ENCODE results near the gene PCNX2.
"Not testable (repeated sequence)": the region's sequence is repeated elsewhere in the genome, so short reads cannot be mapped to it uniquely, and the experiment has no call there.

PCNX2 gene

GRCh38 chr1:233085566-233085965 lies 210.0 kb downstream of the PCNX2 start:
- Histone ChIP-seq H3K9me3 (ENCODE audit: control insufficient read depth in 1 of 2, low read length in 2 of 2) (no peaks in the 10 kb centered on the region), H3K27ac (ENCODE audit: low read depth, low read length) (no peak overlapping the region), H3K9ac (ENCODE audit: low read depth in 1 of 2, low read length in 2 of 2) (no peak overlapping the region), H3K4me3 (ENCODE audit: low read depth in 1 of 2, low read length in 2 of 2) (no peak overlapping the region), H3K27me3 (ENCODE audit: control insufficient read depth in 1 of 2, insufficient read depth in 2 of 2, low read length in 2 of 2) (no peaks in the 10 kb centered on the region), H3K36me3 (ENCODE audit: control insufficient read depth in 1 of 2, insufficient read depth in 2 of 2, low read length in 2 of 2) (no peaks in the 10 kb centered on the region), H3K4me1 (ENCODE audit: control insufficient read depth in 1 of 2, insufficient read depth in 2 of 2, low read length in 2 of 2) (peaks cover 0 to 4% of the 10 kb centered on the region in 2 donors)

GRCh38 chr1:233082778-233083550 lies 212.6 kb downstream of the PCNX2 start:
- Histone ChIP-seq H3K4me3 (ENCODE audit: low read depth in 1 of 2, low read length in 2 of 2) (no peak overlapping the region), H3K4me1 (ENCODE audit: control insufficient read depth in 1 of 2, insufficient read depth in 2 of 2, low read length in 2 of 2) (peaks cover 0 to 4% of the 10 kb centered on the region in 2 donors), H3K27me3 (ENCODE audit: control insufficient read depth in 1 of 2, insufficient read depth in 2 of 2, low read length in 2 of 2) (no peaks in the 10 kb centered on the region), H3K27ac (ENCODE audit: low read depth, low read length) (no peak overlapping the region), H3K9ac (ENCODE audit: low read depth in 1 of 2, low read length in 2 of 2) (no peak overlapping the region), H3K36me3 (ENCODE audit: control insufficient read depth in 1 of 2, insufficient read depth in 2 of 2, low read length in 2 of 2) (no peaks in the 10 kb centered on the region), H3K9me3 (ENCODE audit: control insufficient read depth in 1 of 2, low read length in 2 of 2) (no peaks in the 10 kb centered on the region)

GRCh38 chr1:233081735-233082134 lies 213.8 kb downstream of the PCNX2 start:
- peaks cover 0 to 4% of the 10 kb centered on the region in 2 donors for H3K4me1 ChIP-seq (ENCODE audit: control insufficient read depth in 1 of 2, insufficient read depth in 2 of 2, low read length in 2 of 2)
- H3K4me3 ChIP-seq (ENCODE audit: low read depth in 1 of 2, low read length in 2 of 2) = no peak overlapping the region
- H3K9ac ChIP-seq (ENCODE audit: low read depth in 1 of 2, low read length in 2 of 2) = no peak overlapping the region
- H3K36me3 ChIP-seq (ENCODE audit: control insufficient read depth in 1 of 2, insufficient read depth in 2 of 2, low read length in 2 of 2) = no peaks in the 10 kb centered on the region
- H3K9me3 ChIP-seq (ENCODE audit: control insufficient read depth in 1 of 2, low read length in 2 of 2) = no peaks in the 10 kb centered on the region
- H3K27ac ChIP-seq (ENCODE audit: low read depth, low read length) = no peak overlapping the region
- H3K27me3 ChIP-seq (ENCODE audit: control insufficient read depth in 1 of 2, insufficient read depth in 2 of 2, low read length in 2 of 2) = no peaks in the 10 kb centered on the region

GRCh38 chr1:233080827-233081226 lies 214.7 kb downstream of the PCNX2 start:
- not testable (repeated sequence) for H3K27ac ChIP-seq (ENCODE audit: low read depth, low read length); H3K9ac ChIP-seq (ENCODE audit: low read depth in 1 of 2, low read length in 2 of 2); H3K4me1 ChIP-seq (ENCODE audit: control insufficient read depth in 1 of 2, insufficient read depth in 2 of 2, low read length in 2 of 2); H3K9me3 ChIP-seq (ENCODE audit: control insufficient read depth in 1 of 2, low read length in 2 of 2); H3K4me3 ChIP-seq (ENCODE audit: low read depth in 1 of 2, low read length in 2 of 2); H3K36me3 ChIP-seq (ENCODE audit: control insufficient read depth in 1 of 2, insufficient read depth in 2 of 2, low read length in 2 of 2); H3K27me3 ChIP-seq (ENCODE audit: control insufficient read depth in 1 of 2, insufficient read depth in 2 of 2, low read length in 2 of 2)

- Histone ChIP-seq H3K4me1 (ENCODE audit: control insufficient read depth in 1 of 2, insufficient read depth in 2 of 2, low read length in 2 of 2) (peaks cover 0 to 4% of the 10 kb centered on the region in 2 donors), H3K27me3 (ENCODE audit: control insufficient read depth in 1 of 2, insufficient read depth in 2 of 2, low read length in 2 of 2) (no peaks in the 10 kb centered on the region), H3K27ac (ENCODE audit: low read depth, low read length) (no peak overlapping the region)
Observed at GRCh38 chr1:233080286-233080685, 215.2 kb downstream of the PCNX2 start.

GRCh38 chr1:233079574-233079973 lies 216.0 kb downstream of the PCNX2 start:
- no peak overlapping the region for H3K4me3 ChIP-seq (ENCODE audit: low read depth in 1 of 2, low read length in 2 of 2)
- H3K36me3 ChIP-seq (ENCODE audit: control insufficient read depth in 1 of 2, insufficient read depth in 2 of 2, low read length in 2 of 2) = no peaks in the 10 kb centered on the region
- H3K27me3 ChIP-seq (ENCODE audit: control insufficient read depth in 1 of 2, insufficient read depth in 2 of 2, low read length in 2 of 2) = no peaks in the 10 kb centered on the region
- H3K4me1 ChIP-seq (ENCODE audit: control insufficient read depth in 1 of 2, insufficient read depth in 2 of 2, low read length in 2 of 2) = peaks cover 0 to 4% of the 10 kb centered on the region in 2 donors
- H3K9me3 ChIP-seq (ENCODE audit: control insufficient read depth in 1 of 2, low read length in 2 of 2) = no peaks in the 10 kb centered on the region
- H3K9ac ChIP-seq (ENCODE audit: low read depth in 1 of 2, low read length in 2 of 2) = no peak overlapping the region
- no peak overlapping the region for H3K27ac ChIP-seq (ENCODE audit: low read depth, low read length)

More at GRCh38 chr1:233080286-233080685, 215.2 kb downstream of the PCNX2 start:
- H3K9me3 ChIP-seq (ENCODE audit: control insufficient read depth in 1 of 2, low read length in 2 of 2) = no peaks in the 10 kb centered on the region
- H3K36me3 ChIP-seq (ENCODE audit: control insufficient read depth in 1 of 2, insufficient read depth in 2 of 2, low read length in 2 of 2) = no peaks in the 10 kb centered on the region
- no peak overlapping the region for H3K4me3 ChIP-seq (ENCODE audit: low read depth in 1 of 2, low read length in 2 of 2)
- H3K9ac ChIP-seq (ENCODE audit: low read depth in 1 of 2, low read length in 2 of 2) = no peak overlapping the region

GRCh38 chr1:233078396-233078795 lies 217.1 kb downstream of the PCNX2 start:
- Histone ChIP-seq H3K27ac (ENCODE audit: low read depth, low read length) (no peak overlapping the region), H3K4me3 (ENCODE audit: low read depth in 1 of 2, low read length in 2 of 2) (no peak overlapping the region), H3K9me3 (ENCODE audit: control insufficient read depth in 1 of 2, low read length in 2 of 2) (no peaks in the 10 kb centered on the region), H3K36me3 (ENCODE audit: control insufficient read depth in 1 of 2, insufficient read depth in 2 of 2, low read length in 2 of 2) (no peaks in the 10 kb centered on the region), H3K27me3 (ENCODE audit: control insufficient read depth in 1 of 2, insufficient read depth in 2 of 2, low read length in 2 of 2) (no peaks in the 10 kb centered on the region), H3K9ac (ENCODE audit: low read depth in 1 of 2, low read length in 2 of 2) (no peak overlapping the region), H3K4me1 (ENCODE audit: control insufficient read depth in 1 of 2, insufficient read depth in 2 of 2, low read length in 2 of 2) (peaks cover 0 to 4% of the 10 kb centered on the region in 2 donors)

- Histone ChIP-seq H3K9me3 (ENCODE audit: control insufficient read depth in 1 of 2, low read length in 2 of 2) (no peaks in the 10 kb centered on the region), H3K36me3 (ENCODE audit: control insufficient read depth in 1 of 2, insufficient read depth in 2 of 2, low read length in 2 of 2) (no peaks in the 10 kb centered on the region), H3K27me3 (ENCODE audit: control insufficient read depth in 1 of 2, insufficient read depth in 2 of 2, low read length in 2 of 2) (no peaks in the 10 kb centered on the region), H3K4me1 (ENCODE audit: control insufficient read depth in 1 of 2, insufficient read depth in 2 of 2, low read length in 2 of 2) (no peaks in the 10 kb centered on the region), H3K9ac (ENCODE audit: low read depth in 1 of 2, low read length in 2 of 2) (no peak overlapping the region), H3K4me3 (ENCODE audit: low read depth in 1 of 2, low read length in 2 of 2) (no peak overlapping the region), H3K27ac (ENCODE audit: low read depth, low read length) (no peak overlapping the region)
Observed at GRCh38 chr1:233075915-233076295, 219.6 kb downstream of the PCNX2 start.

GRCh38 chr1:233066087-233066486 lies 229.4 kb downstream of the PCNX2 start:
- H3K4me1 ChIP-seq (ENCODE audit: control insufficient read depth in 1 of 2, insufficient read depth in 2 of 2, low read length in 2 of 2) = no peaks in the 10 kb centered on the region

GRCh38 chr1:233065685-233066084 lies 229.8 kb downstream of the PCNX2 start:
- no peak overlapping the region for H3K4me3 ChIP-seq (ENCODE audit: low read depth in 1 of 2, low read length in 2 of 2)
- H3K27me3 ChIP-seq (ENCODE audit: control insufficient read depth in 1 of 2, insufficient read depth in 2 of 2, low read length in 2 of 2) = no peaks in the 10 kb centered on the region
- no peaks in the 10 kb centered on the region for H3K4me1 ChIP-seq (ENCODE audit: control insufficient read depth in 1 of 2, insufficient read depth in 2 of 2, low read length in 2 of 2)
- no peak overlapping the region for H3K9ac ChIP-seq (ENCODE audit: low read depth in 1 of 2, low read length in 2 of 2)
- H3K27ac ChIP-seq (ENCODE audit: low read depth, low read length) = no peak overlapping the region
- peaks cover 3 to 5% of the 10 kb centered on the region in 2 donors for H3K9me3 ChIP-seq (ENCODE audit: control insufficient read depth in 1 of 2, low read length in 2 of 2)
- no peaks in the 10 kb centered on the region for H3K36me3 ChIP-seq (ENCODE audit: control insufficient read depth in 1 of 2, insufficient read depth in 2 of 2, low read length in 2 of 2)

More at GRCh38 chr1:233066087-233066486, 229.4 kb downstream of the PCNX2 start:
- H3K27ac ChIP-seq (ENCODE audit: low read depth, low read length) = no peak overlapping the region
- no peak overlapping the region for H3K4me3 ChIP-seq (ENCODE audit: low read depth in 1 of 2, low read length in 2 of 2)
- peaks cover 3 to 5% of the 10 kb centered on the region in 2 donors for H3K9me3 ChIP-seq (ENCODE audit: control insufficient read depth in 1 of 2, low read length in 2 of 2)
- no peaks in the 10 kb centered on the region for H3K27me3 ChIP-seq (ENCODE audit: control insufficient read depth in 1 of 2, insufficient read depth in 2 of 2, low read length in 2 of 2)
- no peaks in the 10 kb centered on the region for H3K36me3 ChIP-seq (ENCODE audit: control insufficient read depth in 1 of 2, insufficient read depth in 2 of 2, low read length in 2 of 2)
- H3K9ac ChIP-seq (ENCODE audit: low read depth in 1 of 2, low read length in 2 of 2) = no peak overlapping the region
